WTC11 (cell line): ENCODE results near the gene ABCC6. TPM values are rescaled to one million over a fixed set of nuclear protein-coding genes. Genes with fewer than 3 reads are reported as not detected.
A peak's percentile ranks its signal among the peaks of the same experiment; 100 is the strongest.

Experiments used
- ATAC-seq: fragments of 200-7000 bp; cut with Tn5 transposase; 2 replicates; pipeline ENCODE4 v1.10.0; 2021; ENCODE audit warnings: mild to moderate bottlenecking, moderate library complexity
- CTCF ChIA-PET: fragments of 300-600 bp; sonication (Branson Sonifier 250); formaldehyde crosslinking; loops from one replicate; lab custom pipeline; 2021; ENCODE audit warnings: antibody characterized with exemption; lab: Charles Lee
- POLR2A ChIA-PET: fragments of 350-600 bp; sonication (Branson Sonifier 250); formaldehyde crosslinking; loops from one replicate; lab custom pipeline; 2021; ENCODE audit warnings: antibody characterized with exemption; lab: Charles Lee
- DNase-seq: peaks from one replicate; pipeline ENCODE4 v3.0.0; 2021; ENCODE audit warnings: low spot score
- H3K27ac Mint-ChIP-seq: 2 replicates; pipeline ENCODE4 v1.8.0; 2021; ENCODE audit warnings: mixed read lengths
- H3K27me3 Mint-ChIP-seq: 2 replicates; pipeline ENCODE4 v1.8.0; 2021; ENCODE audit warnings: low read depth, mild to moderate bottlenecking, moderate library complexity, mixed read lengths
- H3K36me3 Mint-ChIP-seq: 2 replicates; pipeline ENCODE4 v1.8.0; 2021; ENCODE audit warnings: mixed read lengths
- H3K4me1 Mint-ChIP-seq: 2 replicates; pipeline ENCODE4 v1.8.0; 2022; ENCODE audit warnings: mixed read lengths
- H3K4me3 Mint-ChIP-seq: 2 replicates; pipeline ENCODE4 v1.8.0; 2021; ENCODE audit warnings: mild to moderate bottlenecking, moderate library complexity, mixed read lengths
- H3K9me3 Mint-ChIP-seq: 2 replicates; pipeline ENCODE4 v1.8.0; 2021; ENCODE audit warnings: mixed read lengths
- ELF4 ChIP-seq: sonication (generic); formaldehyde crosslinking; IDR thresholded peaks from 2 replicates; pipeline ENCODE4 v1.8.1; 2022; ENCODE audit warnings: low read depth, mild to moderate bottlenecking, moderate library complexity, missing genetic modification reagents
- GRHL2 ChIP-seq: fragments of 250-450 bp; sonication (Bioruptor Pico); IDR thresholded peaks from 2 replicates; pipeline ENCODE4 v1.8.0; 2022; ENCODE audit warnings: mild to moderate bottlenecking, moderate library complexity; ENCODE audit not compliant: insufficient replicate concordance, severe bottlenecking
- GTF2I ChIP-seq: fragments of 250-450 bp; sonication (Bioruptor Pico); conservative IDR thresholded peaks from 2 replicates; pipeline ENCODE4 v1.4.0; 2021; ENCODE audit warnings: mild to moderate bottlenecking
- MXD4 ChIP-seq: fragments of 250-450 bp; sonication (Bioruptor Pico); IDR thresholded peaks from 2 replicates; pipeline ENCODE4 v1.8.0; 2021; ENCODE audit warnings: mild to moderate bottlenecking, moderate library complexity, borderline replicate concordance
- PRRX2 ChIP-seq: fragments of 250-450 bp; sonication (Bioruptor Pico); IDR thresholded peaks from 2 replicates; pipeline ENCODE4 v1.8.0; 2021; ENCODE audit warnings: mild to moderate bottlenecking
- SMAD3 ChIP-seq: sonication (generic); formaldehyde crosslinking; IDR thresholded peaks from 2 replicates; pipeline ENCODE4 v1.8.0; 2022; ENCODE audit warnings: missing genetic modification reagents, mild to moderate bottlenecking, borderline replicate concordance
- TEAD1 ChIP-seq: sonication (generic); formaldehyde crosslinking; IDR thresholded peaks from 2 replicates; pipeline ENCODE4 v1.8.0; 2022; ENCODE audit warnings: mild to moderate bottlenecking, missing genetic modification reagents
- TEAD4 ChIP-seq: sonication (generic); formaldehyde crosslinking; IDR thresholded peaks from 2 replicates; pipeline ENCODE4 v1.8.0; 2022; ENCODE audit warnings: mild to moderate bottlenecking, missing genetic modification reagents
- ZNF138 ChIP-seq: sonication (generic); formaldehyde crosslinking; conservative IDR thresholded peaks from 2 replicates; pipeline ENCODE4 v1.8.1; 2022; ENCODE audit warnings: mild to moderate bottlenecking, moderate library complexity, missing genetic modification reagents
- ZNF416 ChIP-seq: fragments of 250-450 bp; sonication (Bioruptor Pico); IDR thresholded peaks from 2 replicates; pipeline ENCODE4 v1.9.0; 2021; ENCODE audit warnings: mild to moderate bottlenecking, inconsistent platforms
- total RNA-seq: library from RNA; stranded (reverse); gene quantifications from 3 replicates; pipeline ENCODE4 v1.2.3, GENCODE V29; 2021
- TF ChIP-seq, protein P1 (sequence below): sonication (generic); formaldehyde crosslinking; IDR thresholded peaks from 2 replicates; pipeline ENCODE4 v1.8.1; 2022; ENCODE audit warnings: mild to moderate bottlenecking, moderate library complexity, missing genetic modification reagents
- TF ChIP-seq, protein P2 (sequence below): fragments of 250-450 bp; sonication (Bioruptor Pico); IDR thresholded peaks from 2 replicates; pipeline ENCODE4 v2.1.2; 2022; ENCODE audit warnings: mild to moderate bottlenecking, moderate library complexity
- TF ChIP-seq, protein P3 (sequence below): fragments of 250-450 bp; sonication (Bioruptor Pico); conservative IDR thresholded peaks from 2 replicates; pipeline ENCODE4 v1.9.0; 2021; ENCODE audit warnings: mild to moderate bottlenecking
- TF ChIP-seq, protein P4 (sequence below): sonication (generic); formaldehyde crosslinking; IDR thresholded peaks from 2 replicates; pipeline ENCODE4 v1.8.1; 2023; ENCODE audit warnings: mild to moderate bottlenecking, missing genetic modification reagents
- TF ChIP-seq, protein P5 (sequence below): sonication (generic); formaldehyde crosslinking; IDR thresholded peaks from 2 replicates; pipeline ENCODE4 v1.8.1; 2023; ENCODE audit warnings: mild to moderate bottlenecking, missing genetic modification reagents, moderate library complexity
- TF ChIP-seq, protein P6 (sequence below): sonication (generic); formaldehyde crosslinking; IDR thresholded peaks from 2 replicates; pipeline ENCODE4 v1.8.0; 2022; ENCODE audit warnings: mild to moderate bottlenecking, missing genetic modification reagents

ABCC6 gene
- total RNA-seq, 1 experiment from 2014 or later = 1.3 TPM

DNA sequence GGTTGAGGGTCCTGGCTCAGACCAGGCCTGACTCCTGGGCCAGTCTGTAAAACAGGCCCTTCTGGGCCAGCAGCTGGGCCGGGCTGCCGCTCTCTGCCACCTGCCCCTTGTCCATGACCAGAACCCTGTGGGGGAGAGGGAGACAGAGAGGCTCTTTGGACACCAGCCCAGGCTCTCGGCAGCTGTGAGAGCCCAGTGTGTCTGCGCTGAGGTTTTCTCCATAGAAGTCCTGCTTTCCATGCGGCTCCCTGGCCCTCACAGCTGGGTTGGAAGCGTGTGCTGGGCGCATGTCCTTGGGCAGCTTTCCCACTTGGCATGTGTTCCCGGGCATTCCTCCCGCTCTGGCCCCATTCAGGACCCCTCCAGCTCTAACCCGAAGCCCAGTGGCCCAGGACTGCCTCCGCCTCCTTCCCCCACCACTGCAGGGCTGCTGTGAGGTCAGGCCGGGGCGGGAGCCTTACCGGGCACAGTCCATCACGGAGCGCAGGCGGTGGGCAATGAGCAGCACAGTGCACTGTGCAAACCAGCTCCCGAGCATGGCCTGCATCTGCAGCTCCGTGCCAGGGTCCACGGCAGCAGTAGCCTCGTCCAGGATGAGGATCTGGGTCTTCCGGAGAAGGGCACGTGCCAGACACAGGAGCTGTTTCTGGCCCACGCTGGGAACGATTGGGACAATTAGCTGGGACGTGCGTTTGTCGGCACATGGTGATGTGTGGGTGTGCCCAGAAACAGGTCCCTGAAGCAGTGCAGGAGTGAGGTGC, 73.0 kb downstream of the ABCC6 start:
- Mint-ChIP-seq H3K27me3 (no peaks in the 10 kb centered on the region; the same call in 1 of the 2 replicates), H3K9me3 (0 out of 2 replicates have a peak, but pooled peaks cover 3% of the 10 kb centered on the region), H3K27ac (0 out of 2 replicates have a peak overlapping the region, but pooled peaks have one; percentile 23), H3K4me1 (peaks cover 3% of the 10 kb centered on the region; the same call in 1 of the 2 replicates), H3K4me3 (no peak overlapping the region), H3K36me3 (no peaks in the 10 kb centered on the region)
- DNase-seq (no peak), ATAC-seq (peak; percentile 50)
- ChIA-PET POLR2A (no interaction called here), CTCF (no interaction called here)
- TF ChIP-seq, protein P1, sequence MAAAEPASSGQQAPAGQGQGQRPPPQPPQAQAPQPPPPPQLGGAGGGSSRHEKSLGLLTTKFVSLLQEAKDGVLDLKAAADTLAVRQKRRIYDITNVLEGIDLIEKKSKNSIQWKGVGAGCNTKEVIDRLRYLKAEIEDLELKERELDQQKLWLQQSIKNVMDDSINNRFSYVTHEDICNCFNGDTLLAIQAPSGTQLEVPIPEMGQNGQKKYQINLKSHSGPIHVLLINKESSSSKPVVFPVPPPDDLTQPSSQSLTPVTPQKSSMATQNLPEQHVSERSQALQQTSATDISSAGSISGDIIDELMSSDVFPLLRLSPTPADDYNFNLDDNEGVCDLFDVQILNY (CRISPR knock-in tag) = no peak
- TF ChIP-seq, protein P2, sequence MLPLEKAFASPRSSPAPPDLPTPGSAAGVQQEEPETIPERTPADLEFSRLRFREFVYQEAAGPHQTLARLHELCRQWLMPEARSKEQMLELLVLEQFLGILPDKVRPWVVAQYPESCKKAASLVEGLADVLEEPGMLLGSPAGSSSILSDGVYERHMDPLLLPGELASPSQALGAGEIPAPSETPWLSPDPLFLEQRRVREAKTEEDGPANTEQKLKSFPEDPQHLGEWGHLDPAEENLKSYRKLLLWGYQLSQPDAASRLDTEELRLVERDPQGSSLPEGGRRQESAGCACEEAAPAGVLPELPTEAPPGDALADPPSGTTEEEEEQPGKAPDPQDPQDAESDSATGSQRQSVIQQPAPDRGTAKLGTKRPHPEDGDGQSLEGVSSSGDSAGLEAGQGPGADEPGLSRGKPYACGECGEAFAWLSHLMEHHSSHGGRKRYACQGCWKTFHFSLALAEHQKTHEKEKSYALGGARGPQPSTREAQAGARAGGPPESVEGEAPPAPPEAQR (CRISPR knock-in tag) = no peak
- TF ChIP-seq ZNF416 (CRISPR knock-in tag) (no peak), TEAD1 (CRISPR knock-in tag) (no peak), PRRX2 (CRISPR knock-in tag) (no peak), TEAD4 (no peak), ZNF138 (CRISPR knock-in tag) (no peak), GTF2I (CRISPR knock-in tag) (no peak), ELF4 (CRISPR knock-in tag) (no peak), GRHL2 (CRISPR knock-in tag) (no peak), MXD4 (CRISPR knock-in tag) (no peak), SMAD3 (CRISPR knock-in tag) (no peak)
- TF ChIP-seq, protein P3, sequence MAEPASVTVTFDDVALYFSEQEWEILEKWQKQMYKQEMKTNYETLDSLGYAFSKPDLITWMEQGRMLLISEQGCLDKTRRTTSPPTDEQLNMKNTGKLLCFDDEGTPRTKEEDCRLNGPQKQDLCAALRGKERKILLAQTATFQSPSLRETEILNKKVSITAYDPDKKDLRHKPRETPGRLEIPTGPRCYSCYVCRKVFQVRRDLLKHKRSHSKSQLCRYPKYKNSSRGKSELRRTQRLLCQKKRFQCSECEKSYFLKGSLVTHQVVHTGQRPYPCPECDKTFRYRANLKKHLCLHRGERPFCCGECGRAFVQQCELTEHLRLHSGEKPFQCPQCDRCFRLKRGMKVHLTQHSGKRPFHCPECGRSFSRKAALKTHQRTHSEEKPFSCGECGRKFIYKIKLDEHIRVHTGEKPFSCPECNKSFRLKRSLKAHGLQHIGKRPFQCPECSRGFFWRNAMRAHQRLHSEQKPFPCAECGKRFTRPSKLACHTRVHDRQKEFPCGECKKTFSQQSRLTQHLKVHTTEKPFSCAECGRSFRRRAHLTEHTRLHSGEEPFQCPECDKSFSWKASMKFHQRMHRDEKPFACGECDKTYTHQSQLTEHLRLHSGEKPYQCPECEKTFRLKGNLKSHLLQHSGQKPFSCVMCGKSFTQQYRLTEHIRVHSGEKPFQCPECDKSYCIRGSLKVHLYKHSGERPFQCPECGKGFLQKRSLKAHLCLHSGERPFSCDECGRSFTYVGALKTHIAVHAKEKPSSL (CRISPR knock-in tag) = no peak
- TF ChIP-seq, protein P4, sequence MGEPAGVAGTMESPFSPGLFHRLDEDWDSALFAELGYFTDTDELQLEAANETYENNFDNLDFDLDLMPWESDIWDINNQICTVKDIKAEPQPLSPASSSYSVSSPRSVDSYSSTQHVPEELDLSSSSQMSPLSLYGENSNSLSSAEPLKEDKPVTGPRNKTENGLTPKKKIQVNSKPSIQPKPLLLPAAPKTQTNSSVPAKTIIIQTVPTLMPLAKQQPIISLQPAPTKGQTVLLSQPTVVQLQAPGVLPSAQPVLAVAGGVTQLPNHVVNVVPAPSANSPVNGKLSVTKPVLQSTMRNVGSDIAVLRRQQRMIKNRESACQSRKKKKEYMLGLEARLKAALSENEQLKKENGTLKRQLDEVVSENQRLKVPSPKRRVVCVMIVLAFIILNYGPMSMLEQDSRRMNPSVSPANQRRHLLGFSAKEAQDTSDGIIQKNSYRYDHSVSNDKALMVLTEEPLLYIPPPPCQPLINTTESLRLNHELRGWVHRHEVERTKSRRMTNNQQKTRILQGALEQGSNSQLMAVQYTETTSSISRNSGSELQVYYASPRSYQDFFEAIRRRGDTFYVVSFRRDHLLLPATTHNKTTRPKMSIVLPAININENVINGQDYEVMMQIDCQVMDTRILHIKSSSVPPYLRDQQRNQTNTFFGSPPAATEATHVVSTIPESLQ = no peak
- TF ChIP-seq, protein P5, sequence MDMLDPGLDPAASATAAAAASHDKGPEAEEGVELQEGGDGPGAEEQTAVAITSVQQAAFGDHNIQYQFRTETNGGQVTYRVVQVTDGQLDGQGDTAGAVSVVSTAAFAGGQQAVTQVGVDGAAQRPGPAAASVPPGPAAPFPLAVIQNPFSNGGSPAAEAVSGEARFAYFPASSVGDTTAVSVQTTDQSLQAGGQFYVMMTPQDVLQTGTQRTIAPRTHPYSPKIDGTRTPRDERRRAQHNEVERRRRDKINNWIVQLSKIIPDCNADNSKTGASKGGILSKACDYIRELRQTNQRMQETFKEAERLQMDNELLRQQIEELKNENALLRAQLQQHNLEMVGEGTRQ (CRISPR knock-in tag) = no peak
- TF ChIP-seq, protein P6, sequence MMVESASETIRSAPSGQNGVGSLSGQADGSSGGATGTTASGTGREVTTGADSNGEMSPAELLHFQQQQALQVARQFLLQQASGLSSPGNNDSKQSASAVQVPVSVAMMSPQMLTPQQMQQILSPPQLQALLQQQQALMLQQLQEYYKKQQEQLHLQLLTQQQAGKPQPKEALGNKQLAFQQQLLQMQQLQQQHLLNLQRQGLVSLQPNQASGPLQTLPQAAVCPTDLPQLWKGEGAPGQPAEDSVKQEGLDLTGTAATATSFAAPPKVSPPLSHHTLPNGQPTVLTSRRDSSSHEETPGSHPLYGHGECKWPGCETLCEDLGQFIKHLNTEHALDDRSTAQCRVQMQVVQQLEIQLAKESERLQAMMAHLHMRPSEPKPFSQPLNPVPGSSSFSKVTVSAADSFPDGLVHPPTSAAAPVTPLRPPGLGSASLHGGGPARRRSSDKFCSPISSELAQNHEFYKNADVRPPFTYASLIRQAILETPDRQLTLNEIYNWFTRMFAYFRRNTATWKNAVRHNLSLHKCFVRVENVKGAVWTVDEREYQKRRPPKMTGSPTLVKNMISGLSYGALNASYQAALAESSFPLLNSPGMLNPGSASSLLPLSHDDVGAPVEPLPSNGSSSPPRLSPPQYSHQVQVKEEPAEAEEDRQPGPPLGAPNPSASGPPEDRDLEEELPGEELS (CRISPR knock-in tag) = no peak
